GDM1 (cell line): Measurements from ENCODE around the gene SLC6A11.

ENCODE experiments used
- DNase-seq: peaks from one replicate; lab custom pipeline; 2025; lab: John Stamatoyannopoulos, UW

SLC6A11 gene

GRCh38 chr3:10930666-10931040 lies 114.6 kb downstream of the SLC6A11 start:
- no peak for DNase-seq

- no peak for DNase-seq
Observed at GRCh38 chr3:10932596-10932995, 116.6 kb downstream of the SLC6A11 start.

- DNase-seq = no peak
Observed at GRCh38 chr3:10933021-10933420, 117.0 kb downstream of the SLC6A11 start.

GRCh38 chr3:10933470-10933804 lies 117.4 kb downstream of the SLC6A11 start:
- no peak for DNase-seq

- no peak for DNase-seq
Observed at GRCh38 chr3:10933805-10934481, 117.9 kb downstream of the SLC6A11 start.

GRCh38 chr3:10935028-10935427 lies 119.0 kb downstream of the SLC6A11 start:
- no peak for DNase-seq

- DNase-seq = no peak
Observed at GRCh38 chr3:10935846-10936631, 120.0 kb downstream of the SLC6A11 start.

GRCh38 chr3:10936686-10937085 lies 120.7 kb downstream of the SLC6A11 start:
- no peak for DNase-seq

GRCh38 chr3:10937141-10937825 lies 121.3 kb downstream of the SLC6A11 start:
- DNase-seq = no peak

GRCh38 chr3:10939556-10939955 lies 123.5 kb downstream of the SLC6A11 start:
- DNase-seq = no peak

GRCh38 chr3:10940106-10940505 lies 124.1 kb downstream of the SLC6A11 start:
- DNase-seq = no peak

- no peak for DNase-seq
Observed at GRCh38 chr3:10941972-10942371, 125.9 kb downstream of the SLC6A11 start.

GRCh38 chr3:10942690-10943205 lies 126.7 kb downstream of the SLC6A11 start:
- no peak for DNase-seq

GRCh38 chr3:10944866-10945265 lies 128.8 kb downstream of the SLC6A11 start:
- no peak for DNase-seq

GRCh38 chr3:10945683-10946287 lies 129.8 kb downstream of the SLC6A11 start:
- DNase-seq = no peak

GRCh38 chr3:10946526-10946925 lies 130.5 kb downstream of the SLC6A11 start:
- no peak for DNase-seq

- no peak for DNase-seq
Observed at GRCh38 chr3:10948326-10948725, 132.3 kb downstream of the SLC6A11 start.

GRCh38 chr3:10949197-10949596 lies 133.2 kb downstream of the SLC6A11 start:
- DNase-seq = no peak

- no peak for DNase-seq
Observed at GRCh38 chr3:10950476-10951294, 134.7 kb downstream of the SLC6A11 start.

- no peak for DNase-seq
Observed at GRCh38 chr3:10951295-10951926, 135.4 kb downstream of the SLC6A11 start.

GRCh38 chr3:10952525-10952924 lies 136.5 kb downstream of the SLC6A11 start:
- DNase-seq = no peak
